NCI-H1417 (cell line): ENCODE data around the gene CALHM3.
"Not testable (repeated sequence)": the region's sequence is repeated elsewhere in the genome, so short reads cannot be mapped to it uniquely, and the experiment has no call there.

ENCODE experiments used
- DNase-seq, 3 experiments: peaks; one replicate each; lab custom pipeline; 2025; lab: John Stamatoyannopoulos, UW

Gene CALHM3

GRCh38 chr10:103502849-103503660, 24.0 kb upstream of the CALHM3 start:
- DNase-seq = peak in 2 of 3 experiments; percentile 73 to 91

GRCh38 chr10:103501186-103501585, 22.1 kb upstream of the CALHM3 start:
- peak in 1 of 3 experiments; percentile 25 for DNase-seq

GRCh38 chr10:103500481-103500880, 21.4 kb upstream of the CALHM3 start:
- DNase-seq = no peak

- no peak for DNase-seq
Observed at GRCh38 chr10:103499881-103500280, 20.8 kb upstream of the CALHM3 start.

GRCh38 chr10:103498936-103499638, 20.0 kb upstream of the CALHM3 start:
- peak in 1 of 3 experiments; percentile 73 for DNase-seq

GRCh38 chr10:103497161-103497915, 18.3 kb upstream of the CALHM3 start:
- no peak for DNase-seq

GRCh38 chr10:103495321-103495720, 16.3 kb upstream of the CALHM3 start:
- no peak for DNase-seq

- peak in 2 of 3 experiments; percentile 55 to 70 for DNase-seq
Observed at GRCh38 chr10:103493916-103494877, 15.2 kb upstream of the CALHM3 start.

GRCh38 chr10:103493362-103493915, 14.4 kb upstream of the CALHM3 start, which contains the start of gene NEURL1:
TSS of gene NEURL1 (plus strand) at chr10:103493705. CDS start at chr10:103494388, 683 bp downstream.
- peak; percentile 47 to 69 (median 55) for DNase-seq

GRCh38 chr10:103492655-103493261, 13.7 kb upstream of the CALHM3 start:
- DNase-seq = no peak

GRCh38 chr10:103491729-103492364, 12.8 kb upstream of the CALHM3 start:
- peak in 2 of 3 experiments; percentile 9 to 30 for DNase-seq

GRCh38 chr10:103490986-103491314, 11.9 kb upstream of the CALHM3 start:
- DNase-seq = no peak

- DNase-seq = no peak
Observed at GRCh38 chr10:103487410-103487708, 8.3 kb upstream of the CALHM3 start.

GRCh38 chr10:103486635-103487409, 7.8 kb upstream of the CALHM3 start:
- DNase-seq = not testable (repeated sequence)

- peak; percentile 6 to 71 (median 61) for DNase-seq
Observed at GRCh38 chr10:103481974-103482531, 3.0 kb upstream of the CALHM3 start.

GRCh38 chr10:103480521-103480920, 1.5 kb upstream of the CALHM3 start:
- DNase-seq = no peak

- no peak for DNase-seq
Observed at GRCh38 chr10:103478671-103479070, 369 bp downstream of the CALHM3 start.

- DNase-seq = no peak
Observed at GRCh38 chr10:103476046-103476768, 2.8 kb downstream of the CALHM3 start.
